Neural cell (in vitro differentiated cells): ENCODE measurements around the gene PTPRD.

Experiments used
- EZH2 ChIP-seq: fragments of 200-600, 300-800 bp; shearing (Covaris generic), sonication (generic); IDR thresholded peaks from 2 replicates; pipeline ENCODE4 v1.6.1; 2014; ENCODE audit warnings: antibody characterized with exemption, low read length, borderline replicate concordance, mild to moderate bottlenecking; ENCODE audit not compliant: insufficient read depth, poor library complexity, severe bottlenecking
- POLR2AphosphoS5 ChIP-seq: IDR thresholded peaks from 2 replicates; pipeline ENCODE4 v1.6.1; 2012
- TF ChIP-seq, protein P1 (sequence below): fragments of 450-650 bp; IDR thresholded peaks from 2 replicates; pipeline ENCODE4 v1.5.1; 2014; ENCODE audit warnings: antibody characterized with exemption, mild to moderate bottlenecking, moderate library complexity; ENCODE audit not compliant: poor library complexity, severe bottlenecking
- TF ChIP-seq, protein P2 (sequence below): IDR thresholded peaks from 2 replicates; pipeline ENCODE4 v1.6.1; 2012; ENCODE audit warnings: borderline replicate concordance

DNA sequence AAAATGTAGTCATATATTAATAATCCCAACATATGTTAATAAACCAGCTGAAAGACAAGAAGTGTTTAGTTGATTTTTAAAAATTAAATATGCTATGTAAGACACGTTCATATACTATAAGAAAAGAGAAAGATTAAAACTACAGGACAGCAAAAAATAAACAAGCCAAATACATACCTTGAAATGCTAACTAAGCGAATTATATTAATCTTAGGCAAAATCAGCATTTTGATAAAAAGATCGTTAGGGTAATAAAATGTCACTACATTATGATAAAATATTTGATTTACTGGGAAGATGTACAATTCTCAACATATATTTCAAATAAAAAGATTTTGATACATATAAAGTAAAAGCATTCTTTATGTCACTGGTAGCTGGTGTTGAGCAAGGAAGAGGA is 938.3 kb downstream of the PTPRD start:
- TF ChIP-seq EZH2 (no peak), POLR2AphosphoS5 (no peak)
- TF ChIP-seq, protein P1, sequence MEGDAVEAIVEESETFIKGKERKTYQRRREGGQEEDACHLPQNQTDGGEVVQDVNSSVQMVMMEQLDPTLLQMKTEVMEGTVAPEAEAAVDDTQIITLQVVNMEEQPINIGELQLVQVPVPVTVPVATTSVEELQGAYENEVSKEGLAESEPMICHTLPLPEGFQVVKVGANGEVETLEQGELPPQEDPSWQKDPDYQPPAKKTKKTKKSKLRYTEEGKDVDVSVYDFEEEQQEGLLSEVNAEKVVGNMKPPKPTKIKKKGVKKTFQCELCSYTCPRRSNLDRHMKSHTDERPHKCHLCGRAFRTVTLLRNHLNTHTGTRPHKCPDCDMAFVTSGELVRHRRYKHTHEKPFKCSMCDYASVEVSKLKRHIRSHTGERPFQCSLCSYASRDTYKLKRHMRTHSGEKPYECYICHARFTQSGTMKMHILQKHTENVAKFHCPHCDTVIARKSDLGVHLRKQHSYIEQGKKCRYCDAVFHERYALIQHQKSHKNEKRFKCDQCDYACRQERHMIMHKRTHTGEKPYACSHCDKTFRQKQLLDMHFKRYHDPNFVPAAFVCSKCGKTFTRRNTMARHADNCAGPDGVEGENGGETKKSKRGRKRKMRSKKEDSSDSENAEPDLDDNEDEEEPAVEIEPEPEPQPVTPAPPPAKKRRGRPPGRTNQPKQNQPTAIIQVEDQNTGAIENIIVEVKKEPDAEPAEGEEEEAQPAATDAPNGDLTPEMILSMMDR = no peak
- TF ChIP-seq, protein P2, sequence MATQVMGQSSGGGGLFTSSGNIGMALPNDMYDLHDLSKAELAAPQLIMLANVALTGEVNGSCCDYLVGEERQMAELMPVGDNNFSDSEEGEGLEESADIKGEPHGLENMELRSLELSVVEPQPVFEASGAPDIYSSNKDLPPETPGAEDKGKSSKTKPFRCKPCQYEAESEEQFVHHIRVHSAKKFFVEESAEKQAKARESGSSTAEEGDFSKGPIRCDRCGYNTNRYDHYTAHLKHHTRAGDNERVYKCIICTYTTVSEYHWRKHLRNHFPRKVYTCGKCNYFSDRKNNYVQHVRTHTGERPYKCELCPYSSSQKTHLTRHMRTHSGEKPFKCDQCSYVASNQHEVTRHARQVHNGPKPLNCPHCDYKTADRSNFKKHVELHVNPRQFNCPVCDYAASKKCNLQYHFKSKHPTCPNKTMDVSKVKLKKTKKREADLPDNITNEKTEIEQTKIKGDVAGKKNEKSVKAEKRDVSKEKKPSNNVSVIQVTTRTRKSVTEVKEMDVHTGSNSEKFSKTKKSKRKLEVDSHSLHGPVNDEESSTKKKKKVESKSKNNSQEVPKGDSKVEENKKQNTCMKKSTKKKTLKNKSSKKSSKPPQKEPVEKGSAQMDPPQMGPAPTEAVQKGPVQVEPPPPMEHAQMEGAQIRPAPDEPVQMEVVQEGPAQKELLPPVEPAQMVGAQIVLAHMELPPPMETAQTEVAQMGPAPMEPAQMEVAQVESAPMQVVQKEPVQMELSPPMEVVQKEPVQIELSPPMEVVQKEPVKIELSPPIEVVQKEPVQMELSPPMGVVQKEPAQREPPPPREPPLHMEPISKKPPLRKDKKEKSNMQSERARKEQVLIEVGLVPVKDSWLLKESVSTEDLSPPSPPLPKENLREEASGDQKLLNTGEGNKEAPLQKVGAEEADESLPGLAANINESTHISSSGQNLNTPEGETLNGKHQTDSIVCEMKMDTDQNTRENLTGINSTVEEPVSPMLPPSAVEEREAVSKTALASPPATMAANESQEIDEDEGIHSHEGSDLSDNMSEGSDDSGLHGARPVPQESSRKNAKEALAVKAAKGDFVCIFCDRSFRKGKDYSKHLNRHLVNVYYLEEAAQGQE = no peak
